Esophagus mucosa (tissue), 1 donor: ENCODE measurements around the gene CAPN8. TPM values are rescaled to one million over a fixed set of nuclear protein-coding genes. Genes with fewer than 3 reads are reported as not detected.
"Not testable (repeated sequence)": the region's sequence is repeated elsewhere in the genome, so short reads cannot be mapped to it uniquely, and the experiment has no call there.

Experiments used
- ATAC-seq: fragments of 200-7000 bp; cut with Tn5 transposase; one replicate; pipeline ENCODE4 v1.9.1; 2020
- total RNA-seq: library from RNA; stranded (reverse); gene quantifications from one replicate; pipeline ENCODE4 v1.2.4, GENCODE V29; 2023
- donor health status: DM: yes; HTN: yes; CAD: no.

The CAPN8 gene
- total RNA-seq, 1 donor from 2014 or later: 1.2 TPM

DNA sequence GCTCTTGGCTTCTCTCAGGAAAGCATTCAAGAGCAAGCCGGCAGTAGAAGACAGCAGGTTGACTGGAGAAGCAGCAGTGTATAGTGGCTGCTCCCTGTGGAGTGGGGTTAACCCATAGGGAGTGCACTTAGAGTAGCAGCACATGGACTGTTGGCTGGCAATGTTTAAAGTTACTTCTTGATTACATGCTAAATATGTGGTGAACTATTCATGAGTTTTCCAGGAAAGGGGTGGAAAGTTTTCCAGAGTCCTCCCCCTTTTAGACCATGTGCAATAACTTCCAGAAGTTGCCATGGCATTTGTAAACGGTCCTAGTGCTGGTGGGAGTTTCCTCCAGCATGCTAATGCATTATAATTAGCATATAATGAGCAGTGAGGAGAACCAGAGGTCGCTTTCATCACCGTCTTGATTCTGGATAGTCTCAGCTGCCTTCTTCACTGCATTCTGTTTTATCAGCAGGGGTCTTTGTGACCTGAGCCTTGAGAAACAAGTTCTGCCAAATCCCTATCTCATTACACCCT lies 140.5 kb downstream of the CAPN8 start:
- ATAC-seq: no peak

DNA sequence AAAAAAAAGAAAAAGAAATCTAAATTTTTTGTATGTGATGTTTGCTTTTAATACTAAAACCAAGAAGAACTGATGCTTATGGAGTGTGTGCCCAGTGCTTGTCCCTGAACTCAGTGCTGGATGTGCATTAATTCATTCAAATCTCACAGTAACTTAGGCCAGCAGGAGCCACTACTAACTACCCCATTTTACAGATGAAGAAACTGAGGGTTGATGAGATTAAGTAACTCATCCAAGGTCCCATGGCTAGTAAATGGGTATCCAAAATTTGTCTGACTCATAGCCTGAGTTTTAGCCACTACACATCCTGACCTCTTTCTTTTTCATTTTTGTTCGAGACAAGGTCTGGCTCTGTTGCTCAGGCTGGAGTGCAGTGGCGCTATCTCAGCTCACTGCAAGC lies 144.4 kb downstream of the CAPN8 start:
- no peak for ATAC-seq

DNA sequence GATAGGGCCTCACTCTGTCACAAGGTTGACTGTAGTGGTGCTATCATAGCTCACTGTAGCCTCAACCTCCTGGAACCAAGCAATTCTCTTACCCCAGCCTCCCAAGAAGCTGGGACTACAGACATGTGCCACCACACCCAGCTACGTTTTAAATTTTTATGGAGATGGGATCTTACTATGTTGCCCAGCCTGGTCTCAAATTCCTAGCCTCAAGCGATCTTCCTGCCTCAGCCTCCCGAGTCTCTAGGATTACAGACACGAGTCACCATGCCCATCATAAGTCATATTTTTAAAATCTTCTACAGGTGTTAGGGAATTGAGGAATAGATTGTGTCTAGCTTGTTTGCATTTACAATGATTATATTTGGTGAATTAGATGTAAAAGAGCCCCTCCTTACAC lies 145.3 kb downstream of the CAPN8 start:
- ATAC-seq: no peak

DNA sequence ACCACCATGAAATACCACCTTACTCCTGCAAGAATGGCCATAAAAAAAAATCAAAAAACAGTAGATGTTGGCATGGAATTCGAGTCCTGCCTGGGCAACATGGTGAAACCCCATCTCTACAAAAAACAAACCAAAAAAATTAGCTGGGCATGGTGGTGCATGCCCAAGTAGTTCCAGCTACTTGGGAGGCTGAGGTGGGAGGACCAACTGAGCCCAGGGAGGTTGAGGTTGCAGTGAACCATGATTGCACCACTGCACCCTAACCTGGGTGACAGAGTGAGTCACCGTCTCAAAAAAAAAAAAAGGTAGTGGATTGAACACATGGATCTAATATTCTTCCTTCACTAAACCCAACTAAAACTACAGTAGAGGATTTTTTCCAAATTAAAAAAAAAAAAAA lies 146.4 kb downstream of the CAPN8 start:
- ATAC-seq: no peak

DNA sequence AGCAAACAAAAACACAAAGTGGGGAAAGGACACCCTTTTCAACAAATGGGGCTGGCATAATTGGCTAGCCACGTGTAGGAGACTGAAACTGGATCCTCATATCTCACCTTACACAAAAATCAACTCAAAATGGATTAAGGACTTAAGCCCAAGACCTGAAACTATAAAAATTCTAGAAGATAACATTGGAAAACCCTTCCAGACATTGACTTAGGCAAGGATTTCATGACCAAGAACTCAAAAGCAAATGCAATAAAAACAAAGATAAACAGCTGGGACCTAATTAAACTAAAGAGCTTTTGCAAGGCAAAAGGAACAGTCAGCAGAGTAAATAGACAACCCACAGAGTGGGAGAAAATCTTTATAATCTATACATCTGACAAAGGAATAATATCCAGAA lies 146.9 kb downstream of the CAPN8 start:
- ATAC-seq: not testable (repeated sequence)

DNA sequence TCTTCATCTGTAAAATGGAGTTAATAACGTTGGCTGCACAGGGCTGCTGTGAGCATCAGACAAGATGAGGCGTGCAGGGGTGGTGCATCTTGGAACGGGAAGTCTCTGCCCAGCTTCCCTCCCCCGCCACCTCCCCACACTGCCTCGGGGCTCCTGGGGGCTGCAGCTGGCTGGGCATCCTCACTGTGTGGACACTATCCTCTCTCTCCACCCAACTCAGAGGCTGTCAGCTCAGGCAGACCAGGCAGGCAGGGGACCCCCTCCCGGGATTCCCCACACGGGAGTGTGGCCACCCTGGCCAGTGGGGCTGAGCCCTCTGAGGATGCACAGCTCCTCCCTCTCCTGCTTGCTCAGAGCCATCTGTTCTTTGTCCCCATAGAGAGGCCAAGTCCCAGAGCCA lies 149.6 kb downstream of the CAPN8 start:
- peak; percentile 20 for ATAC-seq

DNA sequence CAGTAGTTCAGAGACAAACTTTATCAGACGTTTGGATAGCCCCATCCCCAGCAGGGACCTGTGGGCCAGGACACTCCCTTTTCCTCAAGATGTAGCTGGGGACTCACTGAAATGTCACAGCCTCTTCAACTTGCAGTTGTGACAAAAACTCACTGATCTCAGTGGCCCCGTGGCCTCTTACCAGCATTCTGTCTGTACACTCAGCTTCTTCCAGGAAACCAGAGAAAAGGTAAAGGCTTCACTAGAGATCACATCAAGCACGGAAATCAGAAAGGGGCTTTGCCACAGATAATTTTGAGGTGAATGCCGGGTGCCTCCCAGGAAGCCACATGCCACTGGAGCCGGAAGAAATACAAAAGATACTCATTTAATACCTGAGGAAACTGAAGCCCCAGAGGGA lies 150.1 kb downstream of the CAPN8 start:
- no peak for ATAC-seq

DNA sequence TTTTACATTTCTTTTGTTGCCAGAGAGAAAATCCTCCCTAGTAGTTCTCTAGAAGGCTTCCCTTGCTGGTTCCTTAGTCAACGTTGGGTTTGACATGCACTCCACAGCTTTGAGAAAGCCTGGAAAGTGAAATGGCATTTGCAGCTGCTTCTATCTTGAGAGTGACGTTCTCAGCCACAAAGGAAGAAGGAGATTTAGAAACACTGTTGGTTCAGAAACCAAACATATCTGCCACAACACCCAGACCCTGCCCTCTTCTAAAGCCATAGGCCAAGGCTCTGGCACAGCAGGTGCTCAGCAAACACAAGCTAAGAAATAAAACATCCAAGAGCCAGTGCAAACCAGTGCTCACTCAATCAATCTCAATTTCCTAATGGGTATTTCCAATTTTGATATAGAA lies 150.9 kb downstream of the CAPN8 start:
- ATAC-seq: no peak

DNA sequence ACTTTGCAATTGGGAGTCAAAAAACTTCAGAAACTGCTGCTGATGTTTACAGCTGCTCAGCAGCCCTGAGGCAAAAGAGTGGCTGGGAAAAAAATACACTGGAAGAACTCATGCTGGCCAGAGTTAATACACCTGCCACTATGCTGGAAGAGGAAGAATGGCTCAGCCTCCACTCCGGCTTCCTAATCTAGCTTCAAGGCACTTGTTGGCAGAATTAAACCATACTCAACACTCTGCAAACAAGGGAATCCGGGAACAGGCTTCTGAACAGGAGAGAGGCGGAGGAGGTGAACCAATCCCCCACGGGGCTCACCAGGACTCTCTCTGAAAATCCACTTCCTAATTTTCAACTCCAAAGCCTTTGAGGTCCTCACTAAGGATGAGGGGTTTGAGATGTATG lies 152.2 kb downstream of the CAPN8 start:
- no peak for ATAC-seq

DNA sequence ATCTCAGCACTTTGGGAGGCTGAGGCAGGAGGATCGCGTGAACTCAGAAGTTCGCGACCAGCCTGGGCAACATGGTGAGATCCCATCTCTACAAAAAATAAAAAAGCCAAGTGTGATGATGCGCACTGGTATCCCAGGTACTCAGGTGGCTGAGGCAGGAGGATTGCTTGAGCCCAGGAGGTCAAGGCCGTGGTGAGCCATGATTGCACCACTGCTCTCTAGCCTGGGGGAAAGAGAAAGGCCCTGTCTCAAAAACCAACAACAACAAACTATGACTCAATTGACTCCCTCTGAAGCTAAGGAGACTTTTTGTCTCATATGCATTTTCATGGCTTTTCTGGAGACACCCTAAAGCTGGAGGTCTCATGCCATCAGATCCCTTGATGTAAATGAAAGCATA lies 153.4 kb downstream of the CAPN8 start:
- no peak for ATAC-seq

DNA sequence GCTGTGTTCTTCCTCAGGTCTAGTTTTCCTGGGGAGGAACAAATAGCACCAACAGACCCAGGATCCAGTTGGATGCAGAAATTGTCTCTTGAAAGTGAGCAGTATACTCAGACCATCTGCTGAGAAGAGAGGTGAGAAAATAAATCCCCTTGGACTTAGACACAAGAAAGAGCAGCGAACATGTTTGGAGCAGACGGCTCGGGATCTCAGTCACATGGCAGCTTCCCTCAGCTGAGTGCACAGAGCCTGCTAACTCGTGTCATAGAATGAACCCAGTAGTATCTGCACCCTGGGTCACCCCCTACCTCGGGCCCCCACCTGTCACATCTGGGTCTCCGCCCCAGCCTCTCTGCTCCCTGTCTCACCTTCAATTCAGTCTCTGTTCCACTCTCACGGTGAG lies 156.7 kb downstream of the CAPN8 start:
- ATAC-seq: no peak

DNA sequence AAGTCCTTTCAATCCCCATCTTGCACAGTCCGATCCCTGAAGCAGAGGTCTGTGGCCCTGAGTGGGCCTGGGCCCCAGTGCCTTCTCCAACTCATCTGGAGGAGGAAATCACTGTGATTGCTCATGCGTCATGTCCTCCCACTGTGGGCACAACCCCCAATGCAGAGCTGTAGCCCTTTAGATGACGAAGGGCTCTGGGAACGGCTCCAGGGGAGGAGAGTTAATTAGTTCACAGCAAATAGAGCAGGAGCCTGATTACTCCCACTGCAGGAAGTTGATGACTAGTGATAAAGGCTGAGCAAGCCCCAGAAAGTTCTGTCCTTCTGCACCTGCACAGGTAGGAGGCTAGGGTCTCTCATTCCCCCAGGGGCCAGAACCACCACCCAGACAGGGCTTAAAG lies 160.8 kb downstream of the CAPN8 start:
- peak; percentile 75 for ATAC-seq

DNA sequence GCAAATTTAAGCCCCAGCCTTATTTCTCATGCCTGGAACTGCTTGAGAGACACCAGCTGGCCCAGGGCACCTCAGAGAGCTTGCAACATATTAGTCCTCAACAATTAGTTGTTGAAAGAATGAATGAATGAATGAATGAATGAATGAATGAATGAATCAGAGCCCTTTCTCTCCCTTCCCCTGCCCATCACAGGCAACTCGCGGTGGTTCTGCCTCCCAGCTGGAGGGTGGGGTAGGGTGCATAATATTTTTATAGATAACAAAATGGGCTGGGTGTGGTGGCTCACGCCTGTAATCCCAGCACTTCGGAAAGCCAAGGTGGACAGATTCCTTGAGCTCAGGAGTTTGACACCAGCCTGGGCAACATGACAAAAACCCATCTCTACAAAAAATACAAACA lies 162.2 kb downstream of the CAPN8 start:
- no peak for ATAC-seq

DNA sequence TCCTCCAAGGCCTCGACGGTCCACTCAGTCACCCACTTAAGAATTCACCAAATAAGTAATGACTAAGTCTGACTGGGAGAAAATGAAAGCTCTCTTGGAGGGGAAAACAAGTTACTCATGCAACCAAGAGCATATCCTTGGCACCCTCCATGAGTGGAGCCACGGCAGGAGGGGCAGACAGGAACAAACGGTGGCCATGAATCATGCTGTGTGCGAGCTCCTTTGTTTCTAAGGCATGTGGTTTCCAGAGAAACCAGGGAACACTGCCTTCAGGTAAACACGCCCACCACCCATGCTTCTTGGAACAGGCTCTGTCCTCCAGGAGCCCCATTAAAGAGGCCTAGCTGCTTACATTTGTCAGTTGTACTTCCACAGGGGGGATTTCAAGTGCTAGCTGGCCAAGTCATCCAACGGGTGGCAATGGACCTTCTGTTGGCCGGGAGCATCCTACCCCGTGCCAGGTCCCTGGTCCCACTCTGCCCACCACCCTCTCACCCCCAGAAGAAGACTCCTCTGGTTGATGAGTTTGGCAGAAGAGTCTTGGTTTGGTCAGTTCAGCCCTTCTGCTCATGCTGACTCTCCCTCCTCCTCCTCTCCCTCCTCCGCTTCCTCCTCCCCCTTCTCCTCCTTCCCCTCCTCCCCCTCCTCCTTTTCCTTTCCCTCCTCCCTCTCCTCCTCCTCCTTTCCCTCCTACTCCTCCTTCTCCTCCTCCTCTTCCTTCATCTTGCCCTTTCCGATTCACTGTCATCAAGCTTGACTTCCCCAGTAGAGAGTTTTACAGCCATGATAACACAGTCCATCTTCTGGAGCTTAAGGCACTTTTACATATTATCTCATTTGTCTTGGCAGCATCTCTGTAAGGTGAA lies 164.7 kb downstream of the CAPN8 start:
- peak; percentile 95 for ATAC-seq

DNA sequence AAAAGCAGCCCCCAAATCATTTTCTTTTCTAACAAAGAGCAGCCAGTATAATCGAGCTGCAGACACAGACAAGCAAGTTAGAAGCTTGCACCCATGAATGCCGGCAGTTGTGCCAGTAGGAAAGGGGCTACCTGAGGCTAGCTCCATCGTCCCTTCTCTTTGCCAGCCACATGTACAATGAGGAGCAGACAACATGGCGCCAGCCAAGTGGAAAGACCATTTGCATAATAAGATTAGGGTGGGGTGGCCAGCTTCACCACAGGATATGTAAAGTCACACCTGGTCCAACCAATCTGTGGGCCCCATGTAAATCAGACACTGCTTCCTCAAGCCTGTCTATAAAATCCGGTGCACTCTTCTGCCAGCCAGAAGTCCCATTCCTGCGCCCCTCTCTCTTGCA lies 168.6 kb downstream of the CAPN8 start:
- ATAC-seq: no peak

DNA sequence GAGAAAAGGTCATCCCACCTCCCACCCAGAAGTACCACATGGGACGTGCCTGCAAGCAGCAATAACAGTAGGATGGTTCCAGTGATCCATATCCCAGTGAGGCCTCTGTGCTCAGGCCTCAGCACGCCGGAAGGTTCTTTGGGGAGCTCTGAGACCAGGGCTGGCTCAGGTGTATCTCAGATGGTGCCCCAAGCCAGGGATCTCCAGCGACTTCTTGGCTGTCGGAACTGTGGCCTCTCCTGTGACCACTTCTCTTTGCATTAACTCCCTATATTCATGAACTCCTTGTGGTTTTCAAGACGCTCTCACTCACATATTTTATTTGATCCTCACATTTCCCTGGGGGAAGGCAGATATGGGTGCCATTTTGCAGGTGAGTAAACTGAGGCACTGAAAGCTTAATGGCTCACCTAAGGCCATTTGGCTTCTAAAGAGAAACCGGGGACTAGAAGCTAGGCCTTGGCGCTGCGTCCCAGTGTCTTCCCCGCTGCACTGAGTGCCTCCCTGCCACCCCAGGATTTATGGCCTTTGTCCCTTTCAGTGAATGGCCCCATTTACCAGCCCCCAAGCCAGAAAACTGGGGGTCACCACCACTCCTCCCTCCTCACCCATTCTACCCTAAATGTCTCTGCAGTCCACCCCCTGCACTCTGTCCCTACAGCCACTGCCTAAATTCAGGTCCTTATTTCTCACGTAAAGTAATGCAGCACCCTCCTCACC lies 170.4 kb downstream of the CAPN8 start:
- ATAC-seq: no peak

DNA sequence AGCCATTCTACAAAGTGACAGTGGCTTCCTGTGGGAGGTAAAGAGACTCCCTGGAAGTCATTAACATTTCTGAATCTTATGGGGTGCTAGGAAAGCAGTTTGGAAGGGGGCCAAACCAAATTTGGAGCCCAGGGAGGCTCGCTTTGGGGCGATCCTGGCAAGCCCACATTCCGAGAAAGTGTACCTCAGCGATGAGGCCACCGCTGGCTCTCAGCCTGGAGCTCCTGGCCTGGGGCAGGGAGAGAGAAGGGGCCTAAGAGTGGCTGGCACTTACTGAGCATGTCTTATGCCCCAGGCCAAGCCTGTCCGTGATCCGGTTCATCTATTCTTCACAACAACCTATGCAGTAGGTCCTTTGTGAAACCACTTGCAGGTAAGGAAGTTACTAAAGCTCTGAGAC lies 173.5 kb downstream of the CAPN8 start:
- peak; percentile 85 for ATAC-seq

Other genes starting within 250 kb of the CAPN8 start
- 171 TPM for gene CAPN2, start 46.8 kb upstream of the CAPN8 start, total RNA-seq
- gene TP53BP2, start 180.2 kb upstream of the CAPN8 start, total RNA-seq: 26.0 TPM